Breast epithelium (tissue), 4 donors: Measurements from ENCODE around the gene MICAL3. TPM values are rescaled to one million over a fixed set of nuclear protein-coding genes. Genes with fewer than 3 reads are reported as not detected.
"Not testable (repeated sequence)": the region's sequence is repeated elsewhere in the genome, so short reads cannot be mapped to it uniquely, and the experiment has no call there.

ENCODE experiments used
- DNase-seq, 2 donors: peaks; one replicate each; pipeline ENCODE4 v3.0.0-alpha.2; 2019; ENCODE audit warnings: low spot score in 2 of 2
- H3K27ac ChIP-seq, 2 donors: fragments of 200-600 bp; sonication (generic) in 1 of 2; one replicate each; pipeline ENCODE4 v1.5.1; 2016 to 2019; ENCODE audit warnings: mild to moderate bottlenecking in 1 of 2
- H3K27me3 ChIP-seq, 2 donors: fragments of 200-600 bp; sonication (generic) in 1 of 2; one replicate each; pipeline versions ENCODE4 v1.5.1 to v1.6.0; 2017 to 2019; ENCODE audit warnings: control low read depth in 1 of 2, mild to moderate bottlenecking in 1 of 2
- H3K36me3 ChIP-seq: fragments of 200-600 bp; one replicate; pipeline ENCODE4 v1.5.1; 2019
- H3K4me1 ChIP-seq, 2 donors: fragments of 200-600 bp; sonication (generic); one replicate each; pipeline ENCODE4 v1.5.1; 2016 to 2019; ENCODE audit warnings: control low read depth in 1 of 2
- H3K4me3 ChIP-seq, 3 donors: fragments of 200-600 bp; sonication (generic); 1 replicate in 2 of 3; 2 replicates in 1 of 3; pipeline ENCODE4 v1.5.1; 2016 to 2019; ENCODE audit warnings: mild to moderate bottlenecking in 3 of 3, moderate library complexity in 2 of 3
- H3K9me3 ChIP-seq, 2 donors: fragments of 200-600 bp; sonication (generic) in 1 of 2; one replicate each; pipeline ENCODE4 v1.5.1; 2016 to 2019; ENCODE audit warnings: control low read depth in 1 of 2
- CTCF ChIP-seq, 3 donors: fragments of 450-650 bp; IDR thresholded peaks; one replicate each; pipeline ENCODE4 v1.5.1; 2016 to 2017; ENCODE audit warnings: antibody characterized with exemption in 3 of 3, mild to moderate bottlenecking in 3 of 3, moderate library complexity in 3 of 3
- POLR2A ChIP-seq: fragments of 450-650 bp; IDR thresholded peaks from one replicate; pipeline ENCODE4 v1.6.1; 2016; ENCODE audit warnings: antibody characterized with exemption, mild to moderate bottlenecking, moderate library complexity
- POLR2AphosphoS5 ChIP-seq, 3 donors: sonication (generic); formaldehyde crosslinking; IDR thresholded peaks; one replicate each; pipeline ENCODE4 v1.6.1; 2017; ENCODE audit warnings: antibody characterized with exemption in 3 of 3
- intact Hi-C: fragments of 100-400 bp; cut with DNase I; formaldehyde crosslinking; loops from one replicate; pipeline ENCODE4 v1.15.1; 2023; ENCODE audit warnings: low total_unique reads
- total RNA-seq, 3 donors: library from RNA; depleted of rRNA; stranded (reverse); fragments of >200 nt; gene quantifications; one replicate each; pipeline ENCODE4 v1.1.0, GENCODE V29; 2016

Gene MICAL3
- total RNA-seq, 3 donors from 2014 or later, result 19.5 to 42.3 (median 34.8) TPM

DNA sequence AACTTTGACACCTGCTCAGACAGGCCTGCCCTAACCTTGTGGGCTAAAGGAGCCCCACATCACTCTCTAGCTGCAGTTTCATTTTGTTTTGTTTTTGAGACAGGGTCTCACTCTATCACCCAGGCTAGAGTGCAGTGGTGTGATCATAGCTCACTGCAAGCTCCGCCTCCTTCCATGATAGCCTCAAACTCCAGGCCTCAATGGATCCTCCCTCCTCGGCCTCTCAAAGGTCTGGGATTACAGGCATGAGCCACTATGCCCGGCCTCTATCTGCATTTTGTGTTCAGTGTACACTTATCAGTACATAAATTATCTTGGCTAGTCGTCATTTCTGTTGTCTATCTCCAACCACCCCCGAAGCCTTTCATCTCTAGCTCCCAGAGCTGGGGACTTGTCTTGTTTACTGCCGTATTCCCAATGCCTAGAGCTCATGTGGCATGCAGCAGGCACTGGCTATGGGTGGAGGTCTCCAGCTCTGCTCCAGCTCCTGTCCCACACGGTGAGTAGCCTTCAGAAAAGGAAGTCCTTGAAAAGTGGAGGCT, 31.3 kb upstream of the MICAL3 start:
- H3K4me3 ChIP-seq, result no peak overlapping the region

GRCh38 chr22:18053216-18053946, 29.0 kb upstream of the MICAL3 start:
- not testable (repeated sequence) for DNase-seq, H3K27ac ChIP-seq
- peaks cover 0 to 10% of the 10 kb centered on the region in 2 donors for H3K4me1 ChIP-seq

More for the DNA sequence above, 31.3 kb upstream of the MICAL3 start:
- H3K27ac ChIP-seq, result peak overlapping the region; percentile 86 to 89
- H3K27me3 ChIP-seq, result no peaks in the 10 kb centered on the region
- no peak for TF ChIP-seq POLR2A
- TF ChIP-seq CTCF (IDR thresholded peaks at IDR 0.05), result no peak
- peaks cover 0 to 10% of the 10 kb centered on the region in 2 donors for H3K4me1 ChIP-seq
- DNase-seq, result no peak
- no peaks in the 10 kb centered on the region for H3K36me3 ChIP-seq
- intact Hi-C loops, result no loop called here
- no peaks in the 10 kb centered on the region for H3K9me3 ChIP-seq

GRCh38 chr22:18051113-18051512, 26.8 kb upstream of the MICAL3 start:
- H3K4me1 ChIP-seq, intact Hi-C loops, DNase-seq, H3K4me3 ChIP-seq, H3K27me3 ChIP-seq, H3K9me3 ChIP-seq, H3K36me3 ChIP-seq: not testable (repeated sequence)
- H3K27ac ChIP-seq, result peak overlapping the region; percentile 82 to 83

More at GRCh38 chr22:18053216-18053946, 29.0 kb upstream of the MICAL3 start:
- intact Hi-C loops, H3K9me3 ChIP-seq, H3K4me3 ChIP-seq, H3K27me3 ChIP-seq, H3K36me3 ChIP-seq: not testable (repeated sequence)

GRCh38 chr22:18050065-18050464, 25.7 kb upstream of the MICAL3 start:
- Histone ChIP-seq H3K4me3 (no peak overlapping the region), H3K27me3 (no peaks in the 10 kb centered on the region), H3K36me3 (no peaks in the 10 kb centered on the region), H3K9me3 (no peaks in the 10 kb centered on the region), H3K4me1 (no peaks in the 10 kb centered on the region), H3K27ac (peak overlapping the region; percentile 82 to 83)
- intact Hi-C loops, result no loop called here
- TF ChIP-seq POLR2AphosphoS5 (IDR thresholded peaks at IDR 0.05) (peak in 1 of 3 donors; percentile 22), POLR2A (no peak)
- peak; percentile 70 to 81 for DNase-seq

DNA sequence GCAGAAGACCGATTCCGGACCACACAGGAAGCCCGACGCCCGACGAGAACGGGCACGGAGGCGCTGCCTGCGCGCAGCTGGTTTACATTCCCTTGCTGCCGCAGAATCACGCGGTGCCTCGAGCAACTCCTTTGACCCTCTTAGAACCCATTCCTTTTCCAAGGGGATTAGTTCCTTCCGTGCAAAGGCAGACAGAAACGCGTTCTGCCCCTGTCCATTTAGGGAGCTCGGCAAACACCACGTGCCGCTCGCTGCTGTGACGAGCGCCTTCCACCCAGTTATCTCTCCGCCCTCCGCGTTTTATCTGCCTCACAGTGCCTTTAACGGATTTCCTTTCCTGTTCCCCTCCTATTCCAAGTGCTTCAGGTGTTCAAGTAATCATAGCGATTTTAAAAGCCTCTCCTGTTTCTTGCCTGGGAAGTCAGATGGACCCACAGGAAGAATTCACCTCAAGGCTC, 24.1 kb upstream of the MICAL3 start:
- intact Hi-C loops, result no loop called here
- peak in 1 of 3 donors; percentile 26 for TF ChIP-seq POLR2AphosphoS5 (IDR thresholded peaks at IDR 0.05)
- no peak for TF ChIP-seq POLR2A

GRCh38 chr22:18048041-18048440, 23.7 kb upstream of the MICAL3 start:
- no peaks in the 10 kb centered on the region for H3K36me3 ChIP-seq
- intact Hi-C loops, result no loop called here
- H3K27ac ChIP-seq, result no peak overlapping the region
- peak overlapping the region in 2 of 3 donors; percentile 41 to 62 for H3K4me3 ChIP-seq
- no peak for DNase-seq
- no peaks in the 10 kb centered on the region for H3K4me1 ChIP-seq
- no peak for TF ChIP-seq CTCF (IDR thresholded peaks at IDR 0.05)
- no peak for TF ChIP-seq POLR2A
- TF ChIP-seq POLR2AphosphoS5 (IDR thresholded peaks at IDR 0.05), result no peak
- H3K9me3 ChIP-seq, result no peaks in the 10 kb centered on the region
- no peaks in the 10 kb centered on the region for H3K27me3 ChIP-seq

More for the DNA sequence above, 24.1 kb upstream of the MICAL3 start:
- Histone ChIP-seq H3K27me3 (no peaks in the 10 kb centered on the region), H3K9me3 (no peaks in the 10 kb centered on the region), H3K36me3 (no peaks in the 10 kb centered on the region), H3K27ac (peak overlapping the region in 1 of 2 donors; percentile 1), H3K4me3 (peak overlapping the region in 2 of 3 donors; percentile 41 to 62), H3K4me1 (no peaks in the 10 kb centered on the region)
- peak in 1 of 2 donors; percentile 64 for DNase-seq

GRCh38 chr22:18045794-18046193, 21.4 kb upstream of the MICAL3 start:
- Histone ChIP-seq H3K4me3 (no peak overlapping the region), H3K27ac (no peak overlapping the region), H3K36me3 (no peaks in the 10 kb centered on the region), H3K4me1 (no peaks in the 10 kb centered on the region), H3K9me3 (no peaks in the 10 kb centered on the region), H3K27me3 (no peaks in the 10 kb centered on the region)
- intact Hi-C loops, result no loop called here
- TF ChIP-seq POLR2A, result no peak
- no peak for TF ChIP-seq POLR2AphosphoS5 (IDR thresholded peaks at IDR 0.05)
- no peak for TF ChIP-seq CTCF (IDR thresholded peaks at IDR 0.05)
- DNase-seq, result no peak
